GM18951 (cell line): Measurements from ENCODE around the gene STX18.
"Not testable (repeated sequence)": the region's sequence is repeated elsewhere in the genome, so short reads cannot be mapped to it uniquely, and the experiment has no call there.

Experiments
- POLR2A ChIP-seq: IDR thresholded peaks from 4 replicates; pipeline ENCODE4 v1.6.1; 2011; ENCODE audit warnings: mild to moderate bottlenecking; ENCODE audit not compliant: insufficient read length, insufficient read depth; ENCODE audit errors: extremely low read depth
- in situ Hi-C: fragments of 300-500 bp; cut with MboI; formaldehyde crosslinking; loops from one replicate; pipeline ENCODE4 v1.12.0; 2022; ENCODE audit warnings: low sequenced_read_pairs, mixed read lengths, inconsistent platforms; ENCODE audit not compliant: unreplicated experiment

The STX18 gene

GRCh38 chr4:4427121-4427870, 114.6 kb downstream of the STX18 start:
- no peak for TF ChIP-seq POLR2A
- in situ Hi-C loops: no loop called here

GRCh38 chr4:4426511-4427120, 115.2 kb downstream of the STX18 start:
- no peak for TF ChIP-seq POLR2A
- in situ Hi-C loops: no loop called here

- no peak for TF ChIP-seq POLR2A
- in situ Hi-C loops: no loop called here
Measured at GRCh38 chr4:4425696-4426095, 116.2 kb downstream of the STX18 start.

- in situ Hi-C loops: no loop called here
- no peak for TF ChIP-seq POLR2A
Measured at GRCh38 chr4:4425119-4425690, 116.6 kb downstream of the STX18 start.

- in situ Hi-C loops: no loop called here
- TF ChIP-seq POLR2A: no peak
Measured at GRCh38 chr4:4424499-4425115, 117.2 kb downstream of the STX18 start.

- no peak for TF ChIP-seq POLR2A
- in situ Hi-C loops: no loop called here
Measured at GRCh38 chr4:4423706-4424498, 117.9 kb downstream of the STX18 start.

GRCh38 chr4:4422856-4423499, 118.9 kb downstream of the STX18 start:
- no peak for TF ChIP-seq POLR2A
- in situ Hi-C loops: no loop called here

GRCh38 chr4:4422117-4422516, 119.7 kb downstream of the STX18 start:
- in situ Hi-C loops: not testable (repeated sequence)

GRCh38 chr4:4421356-4421755, 120.5 kb downstream of the STX18 start:
- TF ChIP-seq POLR2A: no peak
- in situ Hi-C loops: no loop called here

GRCh38 chr4:4420421-4420820, 121.4 kb downstream of the STX18 start:
- in situ Hi-C loops: no loop called here
- no peak for TF ChIP-seq POLR2A

GRCh38 chr4:4419896-4420295, 122.0 kb downstream of the STX18 start:
- in situ Hi-C loops: no loop called here
- TF ChIP-seq POLR2A: no peak

GRCh38 chr4:4418676-4419390, 123.0 kb downstream of the STX18 start:
- in situ Hi-C loops: no loop called here
- no peak for TF ChIP-seq POLR2A
